HEK293T (cell line): Measurements from ENCODE around the gene SCN9A.

Source experiments
- CTCF ChIA-PET: fragments of 350-600 bp; formaldehyde crosslinking; extraction: SDS; loops from one replicate; lab custom pipeline; 2021; ENCODE audit warnings: antibody characterized with exemption, inconsistent platforms; lab: Yijun Ruan, JAX
- POLR2A ChIA-PET: fragments of 350-600 bp; formaldehyde crosslinking; extraction: SDS; loops from one replicate; lab custom pipeline; 2020; ENCODE audit warnings: antibody characterized with exemption, inconsistent platforms; lab: Yijun Ruan, JAX
- DNase-seq: peaks from one replicate; pipeline ENCODE4 v3.0.0; 2012; ENCODE audit warnings: mixed read lengths; ENCODE audit errors: extremely low spot score
- ARNT ChIP-seq: fragments of 450-650 bp; IDR thresholded peaks from 2 replicates; pipeline ENCODE4 v1.6.1; 2017; ENCODE audit warnings: mild to moderate bottlenecking
- BHLHE40 ChIP-seq: fragments of 450-650 bp; IDR thresholded peaks from 2 replicates; pipeline ENCODE4 v1.6.1; 2016; ENCODE audit warnings: mild to moderate bottlenecking, moderate library complexity, borderline replicate concordance
- CTBP1 ChIP-seq: fragments of 450-650 bp; IDR thresholded peaks from 2 replicates; pipeline ENCODE4 v1.6.1; 2016; ENCODE audit warnings: borderline replicate concordance
- ELF4 ChIP-seq: fragments of 450-650 bp; IDR thresholded peaks from 2 replicates; pipeline ENCODE4 v1.6.1; 2017; ENCODE audit warnings: antibody characterized with exemption
- FOXA1 ChIP-seq: fragments of 450-650 bp; IDR thresholded peaks from 2 replicates; pipeline ENCODE4 v1.6.1; 2016; ENCODE audit warnings: mild to moderate bottlenecking
- FOXK2 ChIP-seq: fragments of 450-650 bp; IDR thresholded peaks from 2 replicates; pipeline ENCODE4 v1.6.1; 2016; ENCODE audit warnings: mild to moderate bottlenecking
- FOXM1 ChIP-seq: fragments of 450-650 bp; IDR thresholded peaks from 2 replicates; pipeline ENCODE4 v1.6.1; 2017; ENCODE audit warnings: mild to moderate bottlenecking, borderline replicate concordance
- HDGF ChIP-seq: fragments of 450-650 bp; IDR thresholded peaks from 2 replicates; pipeline ENCODE4 v1.6.1; 2017; ENCODE audit warnings: antibody characterized with exemption, borderline replicate concordance
- L3MBTL2 ChIP-seq: fragments of 450-650 bp; conservative IDR thresholded peaks from 2 replicates; pipeline ENCODE4 v1.6.1; 2016; ENCODE audit warnings: mild to moderate bottlenecking
- LEF1 ChIP-seq: fragments of 450-650 bp; IDR thresholded peaks from 2 replicates; pipeline ENCODE4 v1.6.1; 2017; ENCODE audit warnings: mild to moderate bottlenecking, borderline replicate concordance
- NFRKB ChIP-seq: fragments of 450-650 bp; IDR thresholded peaks from 2 replicates; pipeline ENCODE4 v1.6.1; 2016; ENCODE audit warnings: mild to moderate bottlenecking, moderate library complexity
- PKNOX1 ChIP-seq: fragments of 450-650 bp; IDR thresholded peaks from 2 replicates; pipeline ENCODE4 v1.6.1; 2016
- SP1 ChIP-seq: fragments of 450-650 bp; IDR thresholded peaks from 2 replicates; pipeline ENCODE4 v1.6.1; 2017
- SUZ12 ChIP-seq: fragments of 450-650 bp; IDR thresholded peaks from 2 replicates; pipeline ENCODE4 v1.6.1; 2016; ENCODE audit warnings: mild to moderate bottlenecking
- TARDBP ChIP-seq: fragments of 450-650 bp; IDR thresholded peaks from 2 replicates; pipeline ENCODE4 v1.6.1; 2016
- ZNF384 ChIP-seq: fragments of 450-650 bp; IDR thresholded peaks from 2 replicates; pipeline ENCODE4 v1.6.1; 2016

The SCN9A gene

GRCh38 chr2:166180951-166181812 is 194.6 kb downstream of the SCN9A start:
- POLR2A ChIA-PET = no interaction called here
- TF ChIP-seq L3MBTL2 (no peak), PKNOX1 (no peak), CTBP1 (no peak), NFRKB (no peak), ELF4 (no peak), SUZ12 (no peak), LEF1 (no peak), FOXK2 (no peak), BHLHE40 (no peak), ZNF384 (no peak), SP1 (no peak), ARNT (no peak)
- DNase-seq = peak; percentile 50
- CTCF ChIA-PET = interaction anchor here (0.7 to 1.2 kb wide), 3 partner anchors 122 to 1339 kb away, joined by 3 to 6 read pairs (median 3); no protein-coding TSS in a partner anchor

DNA sequence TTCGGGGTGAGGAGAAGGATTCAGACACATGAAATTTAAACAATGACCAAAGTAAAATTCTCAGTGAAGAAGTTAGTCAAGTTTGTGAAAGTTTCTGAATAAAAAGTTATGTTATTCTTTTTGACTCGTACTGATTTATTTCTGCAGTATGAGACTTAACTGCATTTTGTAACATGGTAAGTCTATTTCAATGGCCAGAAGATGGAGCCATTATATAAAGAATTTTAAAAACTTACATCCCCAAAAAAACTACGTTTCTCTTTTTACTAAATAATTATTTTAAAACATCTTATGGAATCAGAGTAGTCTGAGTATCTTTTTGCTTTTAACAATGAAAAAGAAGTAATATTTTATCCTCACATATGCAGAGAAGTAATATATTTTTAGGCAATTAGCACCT is 196.5 kb downstream of the SCN9A start:
- POLR2A ChIA-PET = no interaction called here

GRCh38 chr2:166173263-166173662 is 202.5 kb downstream of the SCN9A start:
- DNase-seq = no peak
- ChIA-PET CTCF (no interaction called here), POLR2A (no interaction called here)
- TF ChIP-seq ELF4 = no peak
- no peak for TF ChIP-seq ZNF384
- TF ChIP-seq LEF1 = no peak
- no peak for TF ChIP-seq PKNOX1
- TF ChIP-seq CTBP1 = no peak
- TF ChIP-seq HDGF = no peak

More for the DNA sequence above, 196.5 kb downstream of the SCN9A start:
- CTCF ChIA-PET = no interaction called here
- no peak for DNase-seq
- no peak for TF ChIP-seq TARDBP
- TF ChIP-seq ARNT = no peak
- no peak for TF ChIP-seq LEF1
- no peak for TF ChIP-seq CTBP1
- no peak for TF ChIP-seq ZNF384
- TF ChIP-seq SUZ12 = no peak
- TF ChIP-seq SP1 = no peak
- TF ChIP-seq FOXK2 = no peak
- TF ChIP-seq PKNOX1 = no peak
- no peak for TF ChIP-seq FOXA1
- TF ChIP-seq NFRKB = no peak
- TF ChIP-seq HDGF = no peak
- TF ChIP-seq L3MBTL2 = no peak
- TF ChIP-seq BHLHE40 = no peak
- no peak for TF ChIP-seq ELF4

- TF ChIP-seq PKNOX1 = peak; percentile 74
- TF ChIP-seq CTBP1 = no peak
- ChIA-PET CTCF (no interaction called here), POLR2A (no interaction called here)
- no peak for DNase-seq
These were observed 204.5 kb downstream of the SCN9A start for GRCh38 chr2:166171216-166171615.

- no peak for DNase-seq
- ChIA-PET CTCF (interaction anchor here (0.7 kb wide), 1 partner anchor 130 kb away, joined by 5 read pairs; no protein-coding TSS in a partner anchor), POLR2A (no interaction called here)
- no peak for TF ChIP-seq TARDBP
- no peak for TF ChIP-seq NFRKB
- no peak for TF ChIP-seq FOXK2
- TF ChIP-seq CTBP1 = no peak
- no peak for TF ChIP-seq LEF1
- no peak for TF ChIP-seq FOXM1
- TF ChIP-seq ZNF384 = no peak
- no peak for TF ChIP-seq PKNOX1
- no peak for TF ChIP-seq ARNT
- no peak for TF ChIP-seq BHLHE40
- TF ChIP-seq L3MBTL2 = no peak
- no peak for TF ChIP-seq FOXA1
- no peak for TF ChIP-seq ELF4
- no peak for TF ChIP-seq SUZ12
- TF ChIP-seq HDGF = no peak
- TF ChIP-seq SP1 = no peak
These were observed 205.4 kb downstream of the SCN9A start for GRCh38 chr2:166170356-166170755.
